Stromal cell of bone marrow (primary cell): ENCODE results near the gene PLCD3.
"Not testable (repeated sequence)": the region's sequence is repeated elsewhere in the genome, so short reads cannot be mapped to it uniquely, and the experiment has no call there.

ENCODE experiments used
- DNase-seq: peaks from one replicate; pipeline ENCODE4 v3.0.0-alpha.2; 2012; ENCODE audit warnings: low read depth

The PLCD3 gene

GRCh38 chr17:45131616-45132319, 547 bp downstream of the PLCD3 start:
- no peak for DNase-seq

GRCh38 chr17:45130681-45131615, 1.4 kb downstream of the PLCD3 start:
- no peak for DNase-seq

DNA sequence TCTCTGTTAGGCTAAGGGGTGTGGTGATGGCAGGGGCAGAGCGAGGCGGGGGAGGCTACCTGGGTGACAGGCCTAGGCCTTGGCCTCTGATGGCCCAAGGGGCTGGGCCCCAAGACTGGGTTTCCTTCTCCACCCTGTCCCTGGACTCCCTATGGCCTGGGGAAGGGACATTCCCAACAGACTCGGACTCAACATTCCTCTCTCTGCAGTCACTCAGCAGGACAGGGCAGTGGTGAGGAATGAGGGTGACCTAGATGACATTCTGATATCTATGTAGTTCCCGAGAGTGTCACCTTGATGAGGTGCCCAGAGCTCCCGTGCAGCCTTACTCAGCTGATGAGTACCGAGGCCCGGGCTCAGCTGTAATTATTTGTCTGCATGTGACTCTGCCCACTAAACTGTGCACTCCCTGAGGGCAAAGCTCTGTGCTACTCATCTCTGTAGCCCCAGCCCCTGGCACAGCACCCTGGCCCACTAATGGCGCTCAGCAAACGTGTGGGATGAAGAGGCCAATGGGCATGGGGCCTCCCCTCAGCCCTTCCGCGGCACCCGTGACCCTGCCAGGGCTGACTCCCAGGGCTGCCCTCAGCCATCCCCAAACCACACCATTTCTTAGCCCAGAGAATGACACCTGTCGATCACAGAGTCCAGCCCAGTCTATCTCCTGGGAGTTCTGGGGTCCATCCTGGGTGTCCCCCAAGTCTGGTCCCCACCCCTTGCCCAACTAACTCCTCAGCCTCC, 2.2 kb downstream of the PLCD3 start:
- DNase-seq: no peak

DNA sequence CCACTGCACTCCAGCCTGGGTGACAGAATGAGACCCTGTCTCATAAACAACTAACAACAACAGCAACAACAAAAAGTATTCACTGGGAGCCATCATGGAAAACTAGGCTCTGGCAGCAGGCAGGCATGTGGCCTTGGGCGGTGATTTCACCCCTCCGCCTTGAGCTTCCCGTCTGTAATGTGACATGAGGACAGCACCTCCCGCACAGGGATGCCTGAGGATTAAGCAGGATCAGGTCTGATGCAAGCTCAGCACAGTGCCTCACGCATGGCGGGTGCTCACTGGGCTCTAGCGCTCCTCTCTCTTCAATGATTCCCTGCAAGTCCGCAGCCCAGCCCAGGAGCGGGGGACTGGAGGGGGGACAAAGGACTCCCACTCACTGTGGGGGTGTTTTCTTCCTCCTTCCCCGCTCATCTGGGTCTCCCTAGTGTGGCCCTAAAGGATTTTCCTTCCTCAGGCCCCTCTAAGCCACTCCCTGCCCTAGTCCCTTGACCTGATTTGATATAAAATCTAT, 2.8 kb downstream of the PLCD3 start:
- DNase-seq: no peak

GRCh38 chr17:45128989-45129388, 3.3 kb downstream of the PLCD3 start:
- DNase-seq: no peak

- no peak for DNase-seq
Observed at GRCh38 chr17:45128331-45128730, 4.0 kb downstream of the PLCD3 start.

- DNase-seq: no peak
Observed at GRCh38 chr17:45127548-45128300, 4.6 kb downstream of the PLCD3 start.

DNA sequence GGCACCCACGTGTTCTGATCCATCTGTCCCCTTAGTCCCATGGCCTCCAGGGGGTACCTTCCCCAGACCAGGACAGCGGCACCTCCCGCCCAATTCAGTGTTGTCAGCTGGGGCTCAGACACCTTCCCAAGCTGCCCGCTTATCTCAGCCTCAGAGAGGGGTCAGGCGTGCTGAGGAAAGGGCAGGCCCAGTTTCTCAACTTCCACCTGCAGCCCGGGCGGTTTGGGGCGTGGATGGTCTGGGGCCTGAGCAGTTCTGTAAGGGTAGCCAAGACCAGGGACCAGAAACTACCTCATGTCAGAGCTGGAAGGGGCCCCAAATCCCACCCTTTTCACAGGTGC, 5.1 kb downstream of the PLCD3 start:
- DNase-seq: no peak

DNA sequence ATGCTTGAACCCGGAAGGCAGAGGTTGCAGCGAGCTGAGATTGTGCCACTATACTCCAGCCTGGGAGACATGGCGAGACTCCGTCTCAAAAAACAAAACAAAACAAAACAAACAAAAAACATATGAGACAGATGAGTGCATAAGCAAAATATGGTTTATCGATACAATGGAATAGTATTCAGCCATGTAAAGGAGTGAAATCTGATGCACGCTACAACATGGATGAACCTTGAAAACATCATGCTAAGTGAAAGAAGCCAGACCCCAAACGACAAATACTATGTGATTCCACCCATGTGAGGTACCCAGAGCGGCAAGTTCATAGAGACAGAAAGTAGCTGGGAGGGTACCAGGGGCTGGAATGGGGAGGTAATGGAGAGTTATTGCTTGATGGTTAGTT, 6.8 kb downstream of the PLCD3 start:
- DNase-seq: no peak

- not testable (repeated sequence) for DNase-seq
Observed at GRCh38 chr17:45124797-45125122, 7.6 kb downstream of the PLCD3 start.

GRCh38 chr17:45123930-45124796, 8.2 kb downstream of the PLCD3 start:
- peak; percentile 74 for DNase-seq

DNA sequence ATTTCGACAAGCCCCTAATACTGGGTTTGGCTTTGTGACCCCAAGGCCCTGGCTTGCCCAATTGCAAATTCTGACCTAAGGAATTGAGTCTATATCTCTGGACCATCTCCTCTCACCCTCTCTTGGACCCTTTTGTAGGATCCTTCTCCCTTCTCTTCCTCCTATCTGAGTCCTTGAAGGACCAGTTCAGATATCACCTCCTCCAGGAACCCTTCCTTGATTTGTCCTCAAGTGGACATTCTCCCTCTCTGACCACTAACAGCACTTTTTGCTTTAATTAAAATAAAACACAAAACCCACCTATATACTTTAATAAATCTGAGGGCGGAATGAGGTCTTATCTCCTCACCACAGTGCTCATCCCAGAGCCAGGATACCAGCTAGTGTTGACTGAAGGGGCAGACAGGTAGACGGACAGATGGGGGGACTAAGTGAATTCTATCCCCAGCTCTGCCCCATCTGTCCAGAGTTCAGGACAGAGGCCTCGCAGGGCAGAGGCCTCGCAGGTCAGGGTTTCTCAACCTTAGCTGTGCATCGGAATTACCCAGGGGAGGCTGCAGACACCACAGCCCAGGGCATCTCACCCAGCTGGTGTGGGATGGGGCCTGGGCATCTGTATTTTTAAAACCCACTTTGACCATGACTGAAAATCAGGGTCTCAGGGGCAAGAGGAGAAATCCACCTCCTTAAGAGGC, 9.1 kb downstream of the PLCD3 start:
- no peak for DNase-seq

- no peak for DNase-seq
Observed at GRCh38 chr17:45121055-45121454, 11.3 kb downstream of the PLCD3 start.

DNA sequence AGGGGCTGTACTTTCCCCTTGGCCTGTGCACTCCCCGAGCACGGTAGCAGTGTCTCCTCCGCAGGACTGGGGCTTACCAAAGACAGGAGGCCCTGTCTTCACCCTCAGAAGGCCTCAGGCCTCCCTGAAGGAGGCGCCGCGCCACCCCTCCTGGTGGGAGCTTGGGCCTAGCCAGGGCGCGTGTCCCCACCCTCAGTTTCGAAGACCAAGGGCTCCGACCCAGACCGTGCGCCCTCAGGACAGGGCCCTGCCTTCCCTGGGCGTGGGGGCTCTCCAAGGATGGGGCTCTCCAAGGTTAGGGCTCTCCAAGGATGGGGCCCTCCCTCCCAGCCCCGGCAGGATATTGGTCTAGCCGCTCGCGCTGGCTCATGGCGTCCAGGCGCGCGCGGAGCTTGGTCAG, 11.8 kb downstream of the PLCD3 start:
- DNase-seq: no peak

GRCh38 chr17:45119964-45120363, 12.4 kb downstream of the PLCD3 start:
- DNase-seq: no peak

GRCh38 chr17:45118691-45119090, 13.6 kb downstream of the PLCD3 start:
- no peak for DNase-seq

- no peak for DNase-seq
Observed at GRCh38 chr17:45117848-45118646, 14.3 kb downstream of the PLCD3 start.

DNA sequence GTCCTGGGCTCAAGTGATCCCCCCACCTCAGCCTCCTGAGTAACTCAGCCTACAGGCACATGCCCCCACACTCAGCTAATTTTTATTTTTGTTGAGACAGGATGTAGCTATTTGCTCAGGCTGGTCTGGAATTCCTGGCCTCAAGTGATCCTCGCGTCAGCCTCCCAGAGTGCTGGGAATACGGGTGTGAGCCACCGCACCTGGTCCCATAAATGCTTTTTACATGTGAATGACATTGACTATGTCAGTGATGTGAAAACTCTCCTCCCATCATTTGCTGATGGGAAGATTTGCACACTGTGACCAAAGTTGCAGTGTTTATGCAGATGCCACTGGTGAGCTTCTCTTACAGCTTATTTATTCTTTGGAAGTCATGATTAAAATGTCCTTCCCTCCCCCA, 15.0 kb downstream of the PLCD3 start:
- no peak for DNase-seq

DNA sequence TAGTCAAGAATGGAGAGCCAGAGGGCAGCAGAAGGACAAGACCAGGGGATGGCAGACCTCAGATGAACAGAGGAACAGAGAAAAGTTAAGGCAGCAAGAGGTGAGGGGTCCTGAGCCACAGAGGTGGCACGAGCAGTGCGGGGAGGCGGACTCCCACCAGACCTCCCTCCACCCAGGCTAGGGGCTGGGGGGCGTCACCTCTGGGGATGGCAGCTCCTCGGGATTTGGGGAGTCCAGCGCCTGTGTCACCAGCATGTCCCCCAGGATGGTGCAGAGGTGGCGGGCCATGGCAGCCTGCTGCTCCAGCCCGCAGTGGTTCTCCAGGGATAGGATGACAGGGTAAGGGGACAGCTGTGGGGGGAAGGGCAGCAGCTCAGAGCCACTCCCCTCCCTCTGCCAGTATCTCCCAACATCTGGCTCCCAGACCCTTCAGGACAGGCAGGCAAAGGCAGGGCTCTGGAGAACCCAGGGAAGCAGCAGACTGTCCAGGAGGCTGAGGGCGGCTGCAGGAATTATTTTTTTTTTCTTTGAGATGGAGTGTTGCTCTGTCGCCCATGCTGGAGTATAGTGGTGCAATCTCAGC, 15.8 kb downstream of the PLCD3 start:
- no peak for DNase-seq
